Stimulated activated CD4-positive, alpha-beta T cell treated with anti-CD3 and anti-CD28 coated beads, Interleukin-2, amount 100 ng/mL, for 24 hours (primary cell): ENCODE measurements around the gene NFAM1.
A peak's percentile ranks its signal among the peaks of the same experiment; 100 is the strongest.

Source experiments
- DNase-seq, 2 donors: peaks; one replicate each; pipeline ENCODE4 v3.0.0-alpha.2; 2020

Gene NFAM1

DNA sequence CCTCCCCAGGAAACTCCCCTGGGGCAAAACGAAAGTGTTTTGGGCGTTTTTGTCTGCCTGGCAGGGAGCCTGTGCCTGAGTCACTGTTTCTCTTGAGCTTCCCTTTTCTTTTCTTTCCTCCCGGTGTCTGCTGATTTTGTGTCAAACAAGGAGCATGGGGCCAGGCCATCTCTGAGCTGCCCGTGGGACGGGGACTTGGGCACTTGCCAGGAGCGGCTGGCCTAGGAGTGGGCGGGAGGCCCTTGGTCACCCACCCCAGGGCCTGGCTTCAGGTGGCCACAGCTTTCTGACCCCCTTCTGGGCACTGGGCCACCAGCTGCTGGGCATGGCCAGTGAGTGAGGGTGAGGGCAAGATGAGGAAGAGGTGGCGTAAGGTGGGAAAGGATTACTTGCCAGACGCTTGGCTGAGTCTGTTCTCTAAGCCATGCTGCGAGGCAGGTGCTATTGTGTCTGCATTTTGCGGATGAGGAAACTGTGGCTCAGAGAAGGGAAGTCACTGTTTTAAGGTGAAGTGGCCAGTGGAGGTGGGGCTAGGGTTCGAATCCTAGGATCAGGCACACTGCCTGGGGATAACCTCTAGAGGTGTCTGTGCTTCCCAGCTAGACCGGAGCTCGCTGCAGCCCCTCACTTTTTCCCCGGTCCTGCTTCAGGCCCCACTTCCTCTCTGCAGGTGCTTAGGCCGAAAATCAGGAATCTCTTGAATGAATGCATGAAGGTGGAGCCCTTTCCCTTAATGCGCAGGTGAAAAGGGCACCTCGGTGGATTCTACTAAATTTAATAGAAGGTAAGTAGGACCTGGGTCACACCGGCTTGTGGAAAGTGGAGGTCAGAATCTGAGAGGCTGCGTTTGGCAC, 7.8 kb upstream of the NFAM1 start:
- DNase-seq = no peak

DNA sequence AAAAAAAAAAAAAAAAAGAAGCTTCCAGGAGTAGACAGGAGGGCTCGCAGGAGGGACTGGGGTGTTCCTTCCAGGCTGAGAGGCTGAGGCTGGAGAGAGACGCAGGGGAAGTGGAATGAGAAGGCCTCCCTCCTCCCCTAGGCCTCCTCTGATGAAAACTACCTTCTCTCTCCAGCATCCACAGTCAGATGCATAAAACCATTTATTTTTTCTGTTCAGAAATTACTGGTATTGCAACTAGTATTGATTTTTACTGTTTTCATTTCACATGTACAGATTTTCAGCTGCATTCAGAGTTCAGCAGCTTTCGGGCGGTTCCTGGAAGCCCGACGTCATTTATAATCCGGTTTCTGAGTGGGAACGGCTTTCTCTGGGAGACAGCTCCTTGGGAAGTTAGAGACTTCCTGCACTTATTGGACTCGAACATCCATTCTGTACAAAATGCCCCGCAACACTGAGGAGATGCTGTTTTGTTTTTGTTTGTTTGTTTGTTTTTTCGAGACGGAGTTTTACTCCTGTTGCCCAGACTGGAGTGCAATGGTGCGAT, 6.9 kb upstream of the NFAM1 start:
- no peak for DNase-seq

DNA sequence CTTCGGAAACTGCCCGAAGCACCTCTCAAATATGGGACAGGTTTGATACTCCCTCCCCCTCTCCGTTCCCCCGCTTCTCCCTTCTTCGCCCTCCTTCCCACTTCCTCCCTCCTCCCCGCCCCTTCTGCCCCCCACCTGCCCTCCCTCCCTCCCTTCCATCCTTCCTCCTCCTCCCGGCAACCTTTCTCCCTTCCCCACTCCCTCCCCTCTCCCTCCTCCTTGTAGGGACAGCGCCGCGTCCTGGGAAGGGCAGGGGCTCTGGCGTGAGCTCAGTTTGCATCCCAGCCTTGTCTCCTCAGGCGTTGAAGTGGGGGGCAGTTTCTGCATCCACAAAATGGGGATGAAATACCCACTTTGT, 6.1 kb upstream of the NFAM1 start:
- no peak for DNase-seq

DNA sequence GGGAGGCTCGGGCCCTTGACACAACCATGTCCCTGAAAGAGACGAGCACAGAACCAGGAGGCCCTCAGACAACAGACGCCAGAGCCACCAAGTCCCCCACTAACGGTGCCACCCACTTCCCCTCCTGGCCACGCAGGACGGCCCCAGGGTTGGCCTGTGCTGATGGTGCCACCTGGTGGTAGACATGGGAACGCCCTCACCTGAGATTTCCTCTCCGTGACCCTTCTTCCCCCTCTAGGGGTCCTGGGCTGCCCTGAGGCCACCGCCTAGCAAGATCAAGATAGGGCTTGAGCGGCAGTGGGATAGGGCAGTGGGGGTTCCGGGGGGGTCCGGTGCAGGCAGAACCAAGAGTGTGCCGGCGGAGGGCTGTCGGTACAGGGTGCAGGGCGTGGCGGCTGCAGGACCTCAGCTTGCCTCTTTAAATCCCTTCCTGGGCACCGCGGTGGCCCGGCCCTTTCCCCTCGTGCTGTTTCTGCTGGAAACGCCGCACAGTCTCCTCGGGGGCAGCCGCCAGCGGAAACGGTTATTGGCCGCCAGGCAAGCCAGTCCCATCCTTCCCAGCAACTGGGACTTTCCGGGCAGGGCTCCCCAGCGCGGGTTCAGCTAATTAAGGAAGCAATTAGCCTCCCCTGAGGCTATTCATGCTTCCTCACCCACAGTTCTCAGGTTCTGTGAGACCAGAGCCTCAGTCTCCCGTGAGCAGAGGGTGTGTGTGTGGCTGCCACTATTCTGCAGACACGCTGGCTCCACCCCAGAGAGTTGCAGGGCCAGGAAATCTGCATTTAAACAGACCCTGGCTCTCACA, 5.5 kb upstream of the NFAM1 start:
- peak; percentile 84 to 88 for DNase-seq

DNA sequence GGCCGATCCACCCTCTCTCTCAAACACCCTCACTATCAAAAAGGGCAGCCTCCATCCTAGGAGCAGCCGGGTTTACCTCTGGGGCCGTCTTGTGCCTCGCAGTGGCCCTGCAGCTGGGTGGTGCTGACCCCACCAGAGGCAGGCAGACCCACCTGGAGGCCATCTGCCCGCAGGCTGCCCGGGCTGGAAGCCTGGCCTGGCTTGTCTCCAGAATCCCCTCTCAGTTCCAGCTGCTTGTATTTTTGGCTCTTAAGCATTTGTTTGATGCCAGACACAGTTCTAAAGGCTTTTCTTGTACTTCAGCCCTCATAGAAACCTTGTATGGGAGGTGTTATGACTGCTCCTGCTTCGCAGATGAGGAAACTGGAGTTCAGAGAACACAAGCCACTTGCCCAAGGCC, 4.2 kb upstream of the NFAM1 start:
- no peak for DNase-seq

DNA sequence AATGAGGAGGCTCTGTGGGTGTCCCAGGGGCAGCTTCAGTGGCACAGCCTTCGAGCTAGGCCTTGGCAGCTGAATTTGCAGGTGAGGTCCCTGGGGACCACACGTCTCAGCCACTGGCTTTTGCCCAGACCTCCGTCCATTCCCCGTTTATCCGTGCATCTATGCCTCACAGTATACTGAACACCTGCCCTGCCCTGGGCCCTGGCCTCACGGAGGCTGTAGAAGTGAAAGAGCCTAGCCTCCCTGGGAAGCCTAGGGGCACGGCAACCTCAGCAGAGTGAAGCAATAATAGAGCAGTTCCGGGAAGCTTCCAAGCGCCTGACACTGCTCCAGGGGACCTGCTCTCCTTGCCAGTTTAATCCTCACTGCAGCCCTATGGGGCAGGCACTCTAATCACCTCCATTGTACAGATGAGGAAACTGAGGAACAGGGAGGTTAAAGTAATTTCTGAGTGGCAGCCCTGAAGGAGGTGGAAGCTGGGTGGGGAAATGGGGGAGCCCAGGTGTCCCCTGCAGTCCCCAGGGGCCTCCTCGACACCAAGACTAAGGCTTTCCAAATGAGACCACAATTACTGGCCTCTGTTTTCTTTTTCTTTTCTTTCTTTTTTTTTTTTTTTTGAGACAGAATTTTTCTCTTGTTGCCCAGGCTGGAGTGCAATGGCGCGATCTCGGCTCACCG, 2.7 kb upstream of the NFAM1 start:
- DNase-seq = no peak

DNA sequence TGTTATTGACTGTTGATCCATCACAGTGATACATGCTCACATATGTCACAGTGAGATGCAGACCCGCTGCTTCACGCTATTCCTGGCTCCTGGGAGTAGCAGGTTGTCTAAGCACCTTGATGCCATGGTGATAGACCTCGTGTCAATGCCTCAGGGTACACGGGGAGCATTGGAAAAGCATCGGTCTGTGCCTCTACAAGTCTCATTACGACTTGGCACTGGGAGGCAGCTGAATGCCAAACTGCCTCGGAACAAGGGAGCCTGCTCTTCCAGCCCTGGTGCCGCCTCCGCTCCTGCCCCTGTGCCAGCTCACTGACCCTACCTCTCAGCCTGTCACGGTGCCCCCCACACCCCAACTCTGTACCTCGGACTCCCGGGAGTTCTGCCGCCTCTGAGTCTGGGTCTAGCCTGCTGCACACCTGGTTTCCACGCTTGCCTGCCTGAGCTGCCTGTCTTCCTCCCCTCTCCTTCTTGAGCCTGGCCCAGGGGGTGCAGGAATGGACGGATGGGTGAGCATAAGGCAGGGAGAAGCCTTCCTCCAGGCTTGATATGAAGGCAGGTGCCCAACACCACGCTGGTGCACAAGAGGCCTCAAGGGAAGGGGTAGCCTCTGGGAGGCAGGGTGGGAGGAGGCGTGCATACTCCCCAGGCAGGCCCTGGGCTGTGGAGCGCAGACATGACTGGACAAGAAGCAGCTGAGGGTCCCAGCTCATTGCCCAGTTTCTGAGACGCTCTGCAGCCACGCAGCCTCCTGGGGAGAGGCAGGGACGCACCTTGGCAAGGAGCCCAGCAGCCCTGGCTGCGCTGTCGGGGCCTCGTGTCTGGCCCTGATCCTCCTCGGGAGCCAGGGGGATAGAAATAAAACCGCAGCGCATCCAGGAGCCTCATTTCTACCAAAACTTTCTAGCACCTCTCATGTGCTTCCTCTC, 1.8 kb upstream of the NFAM1 start:
- DNase-seq = no peak

DNA sequence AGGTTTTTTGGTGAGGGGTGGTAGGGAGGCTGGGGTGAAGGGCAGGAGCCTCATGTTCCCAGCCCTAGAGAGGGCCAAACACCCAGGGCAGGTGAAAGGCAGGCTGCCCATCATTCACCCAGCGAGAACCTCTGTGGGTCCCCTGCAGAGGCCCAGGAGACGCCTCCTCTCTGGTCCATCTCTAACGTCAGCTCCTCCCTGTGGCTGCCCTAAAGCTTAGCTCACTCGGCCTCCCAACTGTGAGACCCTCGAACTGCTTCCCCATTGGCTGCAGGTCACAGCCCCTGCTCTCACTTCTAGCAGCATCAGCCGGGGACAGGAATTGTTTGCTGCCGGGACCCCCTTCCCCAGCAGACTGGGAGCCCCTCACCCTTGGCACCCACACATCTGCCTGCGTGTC, 615 bp upstream of the NFAM1 start:
- DNase-seq = no peak

DNA sequence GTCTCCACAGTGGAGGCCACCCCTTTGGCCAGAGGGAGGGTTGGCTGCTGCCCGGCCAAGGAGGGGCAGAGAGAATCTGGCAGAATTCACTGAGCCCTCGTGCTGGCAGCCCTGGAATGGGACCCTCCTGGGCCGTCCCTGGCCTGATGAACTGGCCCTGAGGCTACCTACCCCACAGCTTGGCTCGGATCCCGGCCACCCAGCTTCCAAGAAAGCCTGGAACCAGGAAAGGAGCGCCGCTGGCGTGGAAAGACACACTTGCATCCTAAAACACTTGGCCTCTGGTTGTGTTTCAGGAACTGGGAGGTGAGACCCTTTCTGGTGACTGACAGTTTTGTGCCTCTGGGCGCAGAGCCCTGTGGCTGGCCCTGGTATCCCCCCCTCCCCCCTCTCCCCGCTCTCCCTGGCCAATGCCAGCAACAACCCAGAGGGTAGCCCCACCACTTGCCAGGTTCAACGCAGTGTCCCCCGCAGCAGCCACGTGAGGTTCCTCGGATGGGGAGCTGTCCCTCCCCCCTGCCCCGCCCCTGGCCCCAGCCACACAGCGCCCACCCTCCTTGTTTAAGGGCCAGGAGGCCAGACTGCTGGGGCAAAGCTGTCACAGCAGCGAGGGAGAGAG, 693 bp downstream of the NFAM1 start:
- DNase-seq = no peak

DNA sequence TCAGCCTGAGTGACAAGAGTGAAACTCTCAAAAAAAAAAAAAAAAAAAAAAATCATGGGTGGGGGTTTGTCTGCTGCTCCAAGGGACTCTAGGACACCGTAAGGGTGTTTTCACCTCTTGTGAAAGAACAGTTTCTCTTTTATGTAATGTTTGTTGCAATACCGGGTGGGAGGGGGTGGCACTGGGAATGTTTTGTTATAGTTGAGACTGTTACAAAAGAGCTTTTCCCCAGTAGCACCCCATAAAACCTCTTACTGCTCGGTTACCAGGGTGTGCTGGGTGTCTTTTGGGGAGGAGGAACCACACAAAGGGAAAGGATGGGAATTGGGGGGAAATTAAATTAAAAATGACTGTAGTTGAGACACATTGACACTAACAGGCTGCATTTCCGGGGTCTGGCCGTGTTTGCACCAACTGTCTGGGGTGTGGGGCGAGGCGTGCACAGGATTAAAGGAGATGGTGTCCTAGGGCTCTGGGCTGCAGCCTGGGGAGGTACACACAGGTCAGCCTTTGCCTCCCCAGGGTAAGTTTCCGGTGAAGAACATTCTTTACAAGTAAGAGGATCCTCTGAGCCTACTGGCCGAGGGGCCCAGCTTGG, 1.6 kb downstream of the NFAM1 start:
- no peak for DNase-seq

DNA sequence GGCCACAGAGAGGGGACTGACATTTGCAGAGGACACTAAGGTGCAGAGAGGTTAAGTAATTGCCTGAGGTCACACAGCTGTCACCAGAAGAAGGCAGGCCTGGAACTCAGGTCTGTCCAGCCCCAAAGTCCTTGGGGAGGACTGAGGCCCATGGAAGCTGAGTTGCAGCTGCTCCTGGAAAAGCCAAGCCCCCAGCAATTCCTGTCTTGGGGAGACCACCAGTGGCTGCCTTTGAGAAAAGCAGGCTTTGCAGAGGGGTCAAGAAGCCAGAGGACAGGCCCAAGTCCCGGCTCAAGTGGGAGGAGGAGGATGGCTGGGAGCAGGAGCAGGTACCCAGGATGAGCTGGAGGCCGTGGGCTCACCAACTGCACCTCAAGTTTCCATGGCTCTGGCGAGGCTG, 3.4 kb downstream of the NFAM1 start:
- DNase-seq = no peak

DNA sequence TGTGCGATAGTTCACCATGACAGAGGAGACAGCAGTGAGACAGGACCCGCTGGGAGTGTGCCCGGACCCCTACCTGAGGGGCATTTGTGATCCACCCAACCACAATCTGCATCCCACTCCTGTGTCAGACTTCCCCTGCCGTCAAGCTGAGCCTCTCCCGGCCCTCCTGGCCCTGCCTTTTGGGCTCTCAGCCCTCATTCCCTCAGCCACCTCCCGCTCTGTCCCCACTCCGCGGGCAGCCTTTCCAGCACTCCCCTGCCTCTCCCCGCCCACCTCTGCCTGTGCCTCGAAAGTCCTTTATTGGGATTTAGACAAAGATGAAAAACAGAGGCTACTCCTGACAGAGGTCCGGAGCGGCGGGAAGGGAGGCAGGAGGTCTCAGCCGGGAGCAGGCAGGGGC, 4.2 kb downstream of the NFAM1 start:
- DNase-seq = no peak

DNA sequence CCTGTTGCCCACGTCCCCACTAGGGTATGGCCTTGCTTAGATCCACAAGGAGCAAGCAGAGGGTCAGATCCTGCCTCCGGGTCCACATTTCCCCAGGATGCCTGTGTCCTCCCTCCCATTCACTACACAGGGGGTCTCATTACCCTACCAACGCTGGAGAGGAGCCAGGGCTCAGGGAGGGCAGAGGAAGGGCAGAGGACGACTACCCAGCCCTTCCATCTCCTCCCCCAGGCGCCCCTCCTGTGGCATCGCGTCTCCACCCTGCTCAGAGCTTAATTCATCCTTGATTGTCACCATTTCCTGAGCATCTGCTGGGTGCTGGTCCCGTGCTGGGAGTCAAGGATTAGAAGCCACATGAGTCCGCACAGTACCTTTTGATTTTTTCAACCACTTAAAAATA, 5.0 kb downstream of the NFAM1 start:
- no peak for DNase-seq

DNA sequence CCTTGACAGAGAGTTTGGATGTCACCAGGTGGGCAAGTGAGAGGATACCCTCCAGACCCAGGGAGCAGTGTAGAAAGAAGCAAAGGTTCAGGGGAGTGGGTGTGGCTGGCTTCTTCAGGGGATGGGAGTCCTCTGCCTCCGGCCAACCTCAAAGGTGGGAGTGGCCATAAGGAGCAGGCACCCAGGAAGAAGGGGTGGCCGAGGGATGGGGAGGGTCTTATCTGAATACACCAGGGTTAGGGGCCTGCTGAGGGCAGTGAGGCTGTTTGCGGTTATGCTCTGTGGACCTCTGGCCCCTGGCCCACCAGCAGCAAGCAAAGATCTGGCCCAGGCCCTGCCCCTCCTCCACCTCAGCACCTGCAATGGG, 6.2 kb downstream of the NFAM1 start:
- DNase-seq = no peak

DNA sequence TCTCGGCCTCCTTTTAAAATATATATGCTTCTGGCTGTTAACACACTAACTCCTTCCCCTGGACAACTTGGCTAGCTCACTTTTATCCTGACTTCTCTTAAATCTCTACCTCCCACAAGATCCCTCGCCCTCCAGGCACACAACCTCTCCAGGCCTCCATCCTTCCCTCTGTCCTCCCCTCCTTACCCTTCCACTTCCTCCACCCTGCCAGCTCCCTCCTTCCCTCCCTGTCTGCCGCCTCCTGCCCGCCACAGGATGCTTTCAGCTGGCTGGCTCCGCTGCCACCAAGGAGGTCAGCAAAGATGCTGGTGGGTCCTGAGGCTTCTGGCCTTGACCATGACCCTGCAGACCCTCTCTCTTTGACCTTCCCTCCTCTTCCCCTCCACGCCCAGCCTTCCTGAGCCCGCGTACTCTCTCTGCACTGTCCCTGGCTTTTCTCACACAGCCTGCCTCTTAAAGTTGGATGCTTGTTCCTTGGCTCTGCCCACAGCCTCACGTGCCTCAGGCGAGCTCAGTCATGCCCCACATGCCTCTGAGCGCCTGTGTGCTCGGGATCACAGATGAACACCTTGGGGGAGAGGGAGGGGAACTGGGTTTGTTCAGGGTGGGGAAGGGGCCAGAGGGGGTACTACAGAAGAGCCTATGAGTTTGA, 6.7 kb downstream of the NFAM1 start:
- DNase-seq = no peak

DNA sequence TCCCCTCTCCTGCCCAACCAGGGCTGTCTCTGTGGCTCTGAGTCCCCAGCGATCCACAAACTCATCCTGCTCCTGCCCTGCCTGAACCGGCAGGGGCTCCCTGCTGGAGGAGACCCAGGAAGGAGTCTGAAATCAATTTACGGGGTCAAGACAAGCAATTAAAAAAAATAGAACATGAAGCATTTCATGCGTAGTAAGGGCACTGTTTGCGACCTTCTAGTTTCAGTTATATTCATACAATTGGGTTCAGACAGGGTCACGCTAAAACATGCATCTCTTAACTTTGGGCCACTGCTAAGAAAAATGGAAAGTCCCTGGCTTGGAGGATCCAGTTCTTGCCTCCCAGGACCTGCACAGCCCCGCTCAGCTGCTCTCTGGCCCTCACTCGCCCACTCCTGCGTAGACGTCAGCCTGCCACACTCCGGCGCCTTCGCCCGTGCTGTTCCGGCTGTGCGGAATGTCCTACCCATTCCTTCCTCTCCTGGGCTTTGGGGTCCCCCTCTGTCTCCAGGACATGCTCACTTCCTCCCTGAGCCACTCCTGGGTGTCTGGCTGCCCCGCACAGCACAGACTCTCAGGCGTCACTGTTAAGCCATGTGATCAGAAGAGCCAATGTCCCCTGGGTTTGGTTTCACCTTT, 12.8 kb downstream of the NFAM1 start:
- DNase-seq = no peak

DNA sequence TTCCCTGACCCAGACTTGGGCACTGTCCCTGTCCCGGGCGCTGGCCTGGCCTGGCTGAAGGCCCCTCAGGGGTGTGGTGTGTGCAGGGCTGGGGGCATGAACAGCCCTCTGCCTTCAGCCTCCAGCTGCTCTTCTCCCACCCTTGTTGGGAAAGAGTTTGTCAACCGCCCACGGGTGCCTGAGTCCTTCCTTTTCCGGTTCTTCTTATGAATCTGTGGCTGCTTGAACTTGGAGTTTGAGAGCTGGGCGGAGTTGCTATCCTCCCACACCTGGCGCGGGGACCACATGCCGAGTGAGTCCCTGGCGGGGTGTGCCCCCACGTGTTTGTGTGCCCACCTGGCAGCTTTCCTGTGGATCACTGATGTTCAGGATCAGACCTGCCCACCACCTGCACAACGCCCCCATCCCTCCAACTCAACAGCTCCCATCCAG, 13.4 kb downstream of the NFAM1 start:
- no peak for DNase-seq

DNA sequence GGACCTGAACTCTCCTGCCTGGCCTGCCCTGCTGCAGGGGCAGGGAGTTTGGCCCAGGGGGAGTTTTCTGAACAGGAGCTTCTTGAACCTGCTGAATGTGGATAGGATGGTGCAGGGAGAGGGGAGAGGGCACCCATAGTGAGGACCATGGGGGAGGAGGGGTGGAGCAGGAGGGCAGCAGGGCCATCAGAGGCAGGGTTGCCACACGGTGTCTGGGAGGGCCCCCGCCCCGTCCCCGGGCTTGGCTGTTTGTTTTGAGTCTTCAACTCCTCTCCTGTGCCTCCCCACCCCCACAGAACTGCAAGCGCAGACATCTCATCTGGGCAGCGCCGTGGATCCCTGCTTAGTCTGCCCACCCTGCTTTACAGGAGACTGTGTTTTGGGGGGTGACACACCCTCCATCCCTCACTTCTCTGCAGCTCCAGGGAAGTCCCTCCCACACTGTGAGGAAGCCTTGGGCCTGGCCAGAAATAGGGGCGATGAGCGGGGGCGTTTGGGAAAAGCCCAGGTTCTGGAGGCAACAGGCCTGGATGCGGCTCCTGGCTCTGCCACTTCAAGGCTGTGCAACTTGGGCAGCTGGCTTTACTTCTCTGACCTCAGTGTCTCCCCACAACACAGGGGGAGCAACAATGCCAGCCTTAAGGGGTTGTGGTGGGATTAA, 14.4 kb downstream of the NFAM1 start:
- DNase-seq = no peak

DNA sequence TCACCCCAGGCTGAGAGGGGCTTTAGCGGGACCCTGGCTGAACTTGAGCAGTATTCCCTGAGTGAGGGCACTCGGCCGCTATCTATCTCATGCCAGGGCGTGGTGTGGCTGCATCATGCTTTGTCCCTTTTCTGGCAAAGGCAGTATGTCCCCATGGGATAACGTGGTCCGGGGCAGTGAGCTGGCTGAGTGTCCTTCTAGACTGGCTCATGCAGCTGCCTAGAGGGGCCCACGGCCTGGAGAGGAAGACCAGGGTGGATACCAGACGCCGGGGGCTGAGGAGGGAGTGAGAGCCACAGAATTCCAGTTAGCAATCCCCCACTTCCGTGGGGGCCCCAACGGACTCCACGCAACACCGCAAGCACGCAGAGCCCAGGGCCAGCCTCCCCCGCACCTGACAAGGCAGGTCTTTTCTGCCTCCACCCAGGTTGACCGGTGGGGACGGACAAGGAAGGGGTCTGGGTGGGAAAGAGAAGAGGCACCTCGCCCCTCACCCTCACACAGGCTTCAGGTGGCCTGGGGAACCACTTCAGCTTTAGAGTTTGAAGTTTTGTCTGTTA, 15.5 kb downstream of the NFAM1 start:
- no peak for DNase-seq
